ENCODE data around the gene RTL3.
"Not testable (repeated sequence)": the region's sequence is repeated elsewhere in the genome, so short reads cannot be mapped to it uniquely, and the experiment has no call there.

RTL3 gene, protein sequence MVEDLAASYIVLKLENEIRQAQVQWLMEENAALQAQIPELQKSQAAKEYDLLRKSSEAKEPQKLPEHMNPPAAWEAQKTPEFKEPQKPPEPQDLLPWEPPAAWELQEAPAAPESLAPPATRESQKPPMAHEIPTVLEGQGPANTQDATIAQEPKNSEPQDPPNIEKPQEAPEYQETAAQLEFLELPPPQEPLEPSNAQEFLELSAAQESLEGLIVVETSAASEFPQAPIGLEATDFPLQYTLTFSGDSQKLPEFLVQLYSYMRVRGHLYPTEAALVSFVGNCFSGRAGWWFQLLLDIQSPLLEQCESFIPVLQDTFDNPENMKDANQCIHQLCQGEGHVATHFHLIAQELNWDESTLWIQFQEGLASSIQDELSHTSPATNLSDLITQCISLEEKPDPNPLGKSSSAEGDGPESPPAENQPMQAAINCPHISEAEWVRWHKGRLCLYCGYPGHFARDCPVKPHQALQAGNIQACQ

DNA sequence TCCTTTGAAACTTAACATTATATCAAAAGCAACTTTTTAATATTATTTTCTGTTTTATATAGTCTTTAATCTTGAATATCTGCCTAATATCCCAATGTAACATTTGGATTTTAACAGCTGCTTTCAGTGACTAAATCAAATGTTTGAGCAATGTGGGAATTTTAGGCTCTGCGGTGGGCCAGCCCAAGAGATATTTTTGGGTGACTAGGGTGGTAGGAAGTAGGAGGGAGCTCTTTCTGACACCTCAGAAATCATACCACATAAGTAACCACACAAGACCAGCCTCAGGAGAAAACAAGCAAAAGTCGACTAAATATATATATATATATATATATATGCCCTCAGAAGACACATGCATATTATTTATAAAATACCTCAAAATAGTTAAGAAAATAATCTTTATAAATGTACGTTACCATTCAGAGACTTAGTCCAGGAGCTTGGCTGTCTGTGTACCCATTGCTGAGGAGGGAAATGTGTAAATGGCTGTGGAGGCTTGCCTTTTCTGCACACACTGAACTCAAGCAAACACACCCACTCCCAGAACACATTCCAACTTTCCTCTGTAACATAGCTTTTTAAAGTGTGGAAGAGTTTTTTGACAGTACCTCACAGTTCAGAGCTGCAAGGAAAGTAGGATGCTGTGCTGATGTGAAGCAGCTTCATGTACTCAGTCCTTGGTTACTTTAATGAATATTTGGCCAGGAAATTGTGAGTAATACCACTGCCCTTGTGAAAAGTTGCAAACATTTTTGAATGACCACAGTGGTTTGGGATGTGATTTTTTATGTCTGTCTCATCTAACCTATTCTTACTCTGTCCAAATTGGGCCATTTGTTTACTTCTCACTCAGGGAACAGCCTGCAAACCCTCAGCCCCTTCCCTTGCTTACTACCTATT is at the start of gene RTL3:
Gene RTL3 (minus strand): TSS at position 484 of the 900 bp plus-strand sequence. CDS start 908 bp downstream, outside the sequence.
- DNase-seq (ENCODE audit: low read depth), result no peak

DNA sequence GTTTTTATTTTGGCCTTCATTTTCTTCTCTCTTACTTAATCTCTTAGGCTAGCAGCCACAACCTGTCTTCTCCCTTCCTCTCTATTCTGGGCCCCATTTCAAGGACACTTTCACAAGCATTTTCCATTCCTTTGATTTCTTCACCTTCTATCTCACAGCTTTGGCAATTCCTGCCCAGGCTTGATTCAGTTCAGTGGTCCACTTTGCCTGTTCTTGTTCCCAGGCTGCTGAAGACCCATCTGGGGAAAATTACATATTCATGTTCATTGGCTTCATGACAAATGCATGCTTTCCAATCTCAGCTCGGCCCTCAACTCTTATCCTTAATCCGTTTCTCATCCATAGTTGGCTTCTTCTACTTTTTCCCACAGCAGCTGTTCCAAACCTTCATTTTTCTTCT is 49.7 kb upstream of the RTL3 start:
- DNase-seq (ENCODE audit: low read depth), result no peak

DNA sequence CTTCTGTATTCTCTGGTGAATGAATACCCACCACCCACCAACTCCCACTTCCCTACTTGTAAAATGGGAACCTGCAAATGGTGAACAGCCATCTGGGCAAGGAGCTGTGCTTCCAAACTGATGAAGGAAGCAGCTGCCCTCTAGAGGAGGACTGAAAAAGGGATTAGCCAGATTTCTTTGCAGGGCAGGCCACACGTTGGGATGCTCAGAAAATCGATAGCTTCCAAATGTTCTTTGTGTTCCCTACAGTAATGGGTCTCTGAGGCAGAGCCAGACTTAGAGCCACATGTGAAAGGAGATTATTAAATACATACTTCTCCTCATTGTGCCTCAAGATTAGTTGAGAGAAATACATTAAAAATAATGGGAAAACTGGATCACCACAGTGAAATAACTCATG is 49.1 kb upstream of the RTL3 start:
- DNase-seq (ENCODE audit: low read depth), result no peak

DNA sequence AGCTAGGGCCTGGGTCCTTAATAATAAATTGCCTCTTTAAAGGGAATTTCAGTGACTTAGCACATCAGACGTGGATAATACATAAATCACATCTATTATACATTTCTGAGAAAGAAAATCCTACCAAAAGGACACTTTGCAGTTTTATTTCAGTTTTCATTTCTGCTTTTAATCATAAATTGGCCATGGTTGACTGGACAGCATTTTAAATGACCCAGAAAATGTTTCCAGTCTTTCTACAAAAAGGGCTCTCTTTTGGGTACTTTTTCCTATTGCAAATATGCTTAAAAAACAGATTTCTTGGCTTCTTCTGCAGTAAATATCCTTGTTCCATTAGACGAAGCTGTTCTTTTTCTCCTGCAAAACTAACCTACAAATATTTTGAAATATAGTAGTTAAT is 46.9 kb upstream of the RTL3 start:
- DNase-seq (ENCODE audit: low read depth), result no peak

DNA sequence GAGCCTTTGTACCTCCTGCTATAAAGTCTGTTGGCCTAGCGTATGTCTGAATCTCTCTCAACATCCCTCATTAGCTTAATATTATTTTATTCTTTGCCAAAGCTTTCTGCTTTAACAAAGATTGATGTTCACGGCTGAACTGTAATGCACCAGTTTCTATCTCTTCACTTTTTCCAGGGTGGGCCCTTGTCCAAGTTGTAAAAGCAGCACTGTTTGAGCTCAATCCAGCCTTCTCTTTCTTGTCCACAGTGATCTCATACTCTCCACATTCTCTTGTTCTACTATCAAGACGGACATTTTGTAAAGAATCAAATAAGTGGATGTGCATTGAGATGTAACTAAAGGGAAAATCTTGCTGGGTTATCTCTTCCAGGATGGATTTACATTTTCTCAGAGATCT is 34.4 kb upstream of the RTL3 start:
- DNase-seq (ENCODE audit: low read depth), result no peak

DNA sequence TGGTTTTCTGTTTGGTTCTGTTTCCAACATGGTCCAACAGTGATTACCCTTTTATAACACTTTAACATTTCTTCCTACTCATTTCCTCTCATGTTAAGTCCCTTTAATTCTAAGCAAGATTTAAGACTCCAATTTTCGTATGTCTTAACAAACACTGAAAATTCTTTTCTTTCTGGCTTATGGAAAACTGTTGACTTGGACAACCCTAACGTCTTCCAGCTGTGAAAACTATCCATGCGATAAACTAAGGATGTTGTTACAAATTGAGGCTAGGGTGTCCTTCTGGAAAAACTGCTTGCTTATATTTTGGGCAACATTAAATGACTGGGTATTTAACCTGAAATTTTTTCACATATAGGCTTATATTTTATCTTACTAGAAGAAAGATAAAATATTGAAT is 33.9 kb upstream of the RTL3 start:
- no peak for DNase-seq (ENCODE audit: low read depth)

DNA sequence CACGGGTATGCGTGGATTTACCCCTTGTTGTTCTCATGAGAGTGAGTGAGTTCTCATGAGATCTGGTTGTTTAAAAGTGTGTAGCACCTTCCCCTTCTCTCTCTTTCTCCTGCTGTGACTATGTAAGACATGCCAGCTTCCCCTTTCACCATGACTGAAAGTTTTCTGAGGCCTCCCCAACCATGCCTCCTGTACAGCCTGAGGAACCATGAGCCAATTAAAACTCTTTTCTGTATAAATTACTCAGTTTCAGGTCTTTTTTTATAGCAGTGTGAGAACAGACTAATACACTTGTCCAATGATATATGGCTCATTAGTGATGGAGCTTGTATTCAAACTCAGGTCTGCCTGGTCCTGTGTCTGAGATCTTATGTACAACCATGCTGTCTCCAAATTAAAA is 28.5 kb upstream of the RTL3 start:
- no peak for DNase-seq (ENCODE audit: low read depth)

DNA sequence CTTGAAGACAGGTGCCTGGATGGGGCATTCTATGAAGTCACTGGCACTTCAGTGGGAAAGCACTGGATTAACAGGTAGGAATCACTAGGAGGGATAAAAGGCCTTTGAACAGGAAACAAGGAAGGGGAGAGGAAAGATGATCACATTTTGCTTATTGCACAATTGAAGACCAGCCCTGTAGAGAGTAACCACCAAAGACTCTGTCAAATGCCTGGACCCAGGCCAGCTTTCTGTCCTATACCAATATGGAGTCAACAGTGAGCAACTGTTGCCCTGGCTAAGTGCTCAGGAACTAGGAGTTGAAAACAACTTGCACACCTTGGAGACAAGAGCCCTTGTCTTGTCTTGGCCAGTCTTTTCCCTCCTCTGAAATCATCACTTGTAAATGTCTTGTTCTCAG is 14.1 kb upstream of the RTL3 start:
- DNase-seq (ENCODE audit: low read depth), result no peak

DNA sequence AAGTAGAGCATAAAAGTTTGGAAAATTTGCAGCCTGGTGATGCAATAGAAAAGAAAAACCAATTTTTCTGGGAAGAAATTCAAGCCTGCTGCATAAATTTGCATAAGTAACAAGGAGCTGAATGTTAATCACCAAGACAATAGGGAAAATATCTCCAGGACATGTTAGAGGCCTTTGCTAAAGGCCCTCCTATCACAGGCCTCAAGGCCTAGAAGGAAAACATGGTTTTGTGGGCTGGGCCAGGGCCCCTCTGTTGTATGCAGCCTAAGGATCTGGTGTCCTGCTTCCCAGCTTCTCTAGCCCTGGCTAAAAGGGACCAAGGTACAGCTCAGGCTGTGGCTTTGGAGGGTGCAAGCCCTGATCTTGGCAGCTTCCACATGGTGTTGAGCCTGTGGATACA is 6.2 kb upstream of the RTL3 start:
- DNase-seq (ENCODE audit: low read depth), result no peak

DNA sequence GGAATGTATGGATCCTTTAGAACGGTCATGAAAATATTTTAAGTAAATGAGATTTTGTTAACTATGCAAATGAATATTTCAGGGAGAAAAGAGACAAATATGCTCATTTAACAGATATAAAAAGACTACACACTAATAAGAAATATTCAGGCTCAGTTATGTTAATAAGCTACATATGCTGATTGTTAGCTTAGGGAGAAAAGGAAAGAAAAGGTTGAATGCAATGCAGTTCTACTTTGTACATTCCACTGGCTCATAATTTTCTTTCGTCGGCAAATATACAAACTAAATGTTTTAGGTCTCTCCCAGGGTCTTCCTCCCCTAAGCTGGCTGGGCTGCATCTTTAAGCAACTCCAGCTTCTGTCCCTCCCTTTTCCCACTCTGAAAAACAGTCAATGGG is 2.7 kb upstream of the RTL3 start:
- no peak for DNase-seq (ENCODE audit: low read depth)

DNA sequence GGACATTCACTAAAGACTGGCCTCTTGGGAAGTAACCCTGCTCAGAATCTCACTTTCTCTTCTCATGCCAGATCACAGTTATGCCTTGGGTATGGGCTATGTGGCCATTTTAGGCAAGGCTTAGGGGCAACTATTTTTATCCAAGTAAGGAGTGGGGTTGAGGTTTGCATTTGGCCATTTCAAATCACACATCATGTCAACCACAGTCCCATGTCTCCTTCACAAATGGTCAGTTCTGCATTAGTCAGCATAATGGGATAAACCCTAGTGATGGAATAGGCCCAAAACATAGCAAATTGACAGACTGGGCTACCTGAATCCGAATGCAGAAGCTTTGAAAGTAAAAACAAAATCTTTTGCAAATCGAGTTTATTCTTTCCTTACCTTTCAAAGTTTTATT is 827 bp upstream of the RTL3 start:
- DNase-seq (ENCODE audit: low read depth), result no peak

DNA sequence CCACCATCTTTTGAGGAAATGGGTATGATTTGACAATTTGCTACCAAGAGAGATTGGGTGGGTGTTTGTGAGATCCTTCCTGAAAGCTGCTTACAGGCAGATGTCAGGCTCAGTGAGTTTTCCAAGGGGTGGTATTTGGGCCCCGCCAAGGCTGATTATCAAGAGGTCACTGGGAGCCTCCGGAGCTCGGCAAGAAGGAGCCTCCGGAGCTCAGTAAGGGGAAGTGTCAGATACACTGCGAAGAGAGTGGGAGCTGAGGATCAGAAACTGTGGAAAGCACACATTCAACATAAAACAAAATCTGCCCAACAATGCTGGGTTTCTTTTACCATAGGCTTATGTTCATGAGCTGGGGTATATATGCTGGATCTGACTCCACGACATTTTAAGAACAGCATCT is 714 bp downstream of the RTL3 start:
- no peak for DNase-seq (ENCODE audit: low read depth)

DNA sequence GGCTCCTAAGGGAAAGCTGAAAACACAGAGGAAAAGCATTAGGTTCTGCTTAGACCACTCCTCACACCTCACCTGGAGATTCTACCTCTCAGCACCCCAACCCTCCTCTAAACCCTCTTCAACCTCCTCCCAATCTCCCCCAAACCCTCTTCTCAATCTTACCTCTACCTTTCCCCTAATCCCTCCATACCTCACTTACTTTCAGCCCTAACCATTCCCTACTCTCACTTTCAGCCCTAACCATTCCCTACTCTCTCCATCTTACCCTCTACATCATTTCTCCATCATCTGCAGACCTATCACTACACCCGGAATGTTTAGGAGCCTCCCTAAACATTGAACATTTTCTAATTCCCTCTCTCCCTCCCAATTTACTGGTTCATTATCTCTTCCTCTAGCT is 3.5 kb downstream of the RTL3 start:
- DNase-seq (ENCODE audit: low read depth), result no peak

DNA sequence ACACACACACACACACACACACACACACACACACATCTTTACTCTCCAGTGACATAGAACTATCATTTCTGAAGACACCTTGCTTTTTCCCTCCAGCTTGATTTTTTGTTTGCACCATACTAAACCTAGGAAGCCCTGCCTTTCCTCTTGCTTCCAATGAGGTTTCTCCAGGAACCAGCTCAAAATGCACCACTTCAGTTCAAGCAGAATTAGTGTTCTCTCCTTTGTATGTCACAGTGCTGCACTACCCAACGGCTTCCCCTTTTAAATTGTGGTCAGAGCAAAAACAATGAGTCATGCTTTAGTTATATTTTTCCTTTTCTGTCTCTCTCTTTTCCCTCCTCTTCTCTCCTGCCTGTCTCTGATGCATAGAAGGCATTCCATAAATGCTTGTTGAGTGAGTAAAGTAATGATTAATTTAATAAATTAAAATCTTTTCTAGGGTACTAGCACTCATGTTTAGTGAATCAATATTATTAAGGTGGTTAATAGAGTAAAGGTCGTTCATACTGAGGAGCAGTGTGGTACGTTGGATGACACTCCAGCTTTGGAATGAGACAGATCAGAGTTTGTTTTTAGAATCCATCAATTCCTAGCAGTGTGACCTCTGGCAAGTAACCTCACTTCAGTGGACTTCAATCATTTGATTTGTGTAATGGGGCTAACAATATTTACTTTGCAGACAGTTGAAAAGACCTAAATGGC is 5.9 kb downstream of the RTL3 start:
- DNase-seq (ENCODE audit: low read depth), result no peak

DNA sequence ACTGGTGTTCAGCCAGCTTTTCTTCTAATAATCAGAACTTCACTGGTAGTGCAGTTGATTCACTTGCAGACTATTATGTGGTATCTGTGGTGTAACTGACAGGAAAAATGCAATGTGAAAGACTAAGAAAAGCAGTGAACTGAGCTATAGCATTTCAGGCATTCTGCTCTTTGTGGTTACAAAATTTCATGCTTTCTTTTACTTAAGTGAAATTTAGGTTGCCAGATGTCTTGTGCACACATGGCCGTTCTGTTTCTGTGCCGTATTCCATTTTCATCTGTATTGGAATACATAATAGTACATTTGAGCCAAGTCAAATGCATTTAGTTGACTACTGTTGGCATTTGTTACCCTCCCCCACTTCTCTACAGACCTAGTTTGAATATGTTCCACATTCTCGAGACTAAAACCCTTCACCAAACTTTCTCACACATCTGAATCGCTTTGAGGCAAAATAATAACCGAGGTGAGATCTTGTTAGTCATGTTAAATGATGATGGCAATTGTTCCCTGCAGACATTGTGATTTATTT is 8.2 kb downstream of the RTL3 start:
- DNase-seq (ENCODE audit: low read depth), result no peak

DNA sequence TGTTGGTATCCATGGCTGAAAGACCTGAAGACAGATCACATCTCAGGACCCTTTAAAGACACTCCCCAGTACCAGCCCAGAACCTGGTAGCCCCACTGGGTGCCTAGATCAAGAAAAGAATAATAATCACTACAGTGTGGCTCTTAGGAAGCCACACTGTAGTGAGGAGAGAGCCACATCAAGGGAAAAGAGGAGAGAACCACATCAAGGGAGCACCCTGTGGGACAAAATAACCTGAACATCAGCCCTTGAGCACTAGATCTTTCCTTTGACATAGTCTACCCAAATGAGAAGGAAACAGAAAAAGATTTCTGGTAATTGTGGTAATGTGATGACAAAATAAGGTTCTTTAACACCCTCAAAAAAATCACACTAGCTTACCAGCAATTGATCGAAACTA is 15.3 kb downstream of the RTL3 start:
- no peak for DNase-seq (ENCODE audit: low read depth)

DNA sequence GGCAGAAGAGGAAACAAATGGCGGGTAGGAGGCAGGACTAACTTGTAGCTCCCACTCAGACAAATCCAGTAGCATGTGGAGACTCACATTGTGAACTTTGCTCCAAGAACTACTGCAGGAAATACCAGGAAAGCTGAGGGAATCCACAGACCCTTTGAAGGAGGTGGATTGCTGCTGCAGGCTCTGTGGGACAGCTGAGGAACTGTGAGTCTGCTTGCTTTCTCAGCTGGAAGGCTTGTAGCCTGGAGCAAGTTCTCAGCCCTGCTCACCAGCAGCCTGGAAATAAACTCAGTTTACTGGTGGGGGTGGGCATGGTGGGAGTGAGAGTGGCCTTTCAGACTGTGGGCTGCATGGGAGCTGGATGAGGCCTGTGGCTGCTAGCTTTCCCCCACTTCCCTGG is 16.0 kb downstream of the RTL3 start:
- DNase-seq (ENCODE audit: low read depth), result no peak

DNA sequence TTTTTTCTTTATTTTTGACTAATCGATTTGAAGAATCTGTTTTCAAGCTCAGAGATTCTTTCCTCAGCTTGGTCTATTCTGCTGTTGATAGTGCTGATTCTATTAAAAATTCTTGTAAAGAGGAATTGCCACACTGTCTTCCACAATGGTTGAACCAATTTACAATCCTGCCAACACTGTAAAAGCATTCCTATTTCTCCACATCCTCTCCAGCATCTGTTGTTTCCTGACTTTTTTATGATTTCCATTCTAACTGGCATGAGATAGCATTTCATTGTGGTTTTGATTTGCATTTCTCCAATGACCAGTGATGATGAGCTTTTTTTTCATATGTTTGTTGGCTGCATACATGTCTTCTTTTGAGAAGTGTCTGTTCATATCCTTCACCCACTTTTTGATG is 23.0 kb downstream of the RTL3 start:
- DNase-seq (ENCODE audit: low read depth), result not testable (repeated sequence)

DNA sequence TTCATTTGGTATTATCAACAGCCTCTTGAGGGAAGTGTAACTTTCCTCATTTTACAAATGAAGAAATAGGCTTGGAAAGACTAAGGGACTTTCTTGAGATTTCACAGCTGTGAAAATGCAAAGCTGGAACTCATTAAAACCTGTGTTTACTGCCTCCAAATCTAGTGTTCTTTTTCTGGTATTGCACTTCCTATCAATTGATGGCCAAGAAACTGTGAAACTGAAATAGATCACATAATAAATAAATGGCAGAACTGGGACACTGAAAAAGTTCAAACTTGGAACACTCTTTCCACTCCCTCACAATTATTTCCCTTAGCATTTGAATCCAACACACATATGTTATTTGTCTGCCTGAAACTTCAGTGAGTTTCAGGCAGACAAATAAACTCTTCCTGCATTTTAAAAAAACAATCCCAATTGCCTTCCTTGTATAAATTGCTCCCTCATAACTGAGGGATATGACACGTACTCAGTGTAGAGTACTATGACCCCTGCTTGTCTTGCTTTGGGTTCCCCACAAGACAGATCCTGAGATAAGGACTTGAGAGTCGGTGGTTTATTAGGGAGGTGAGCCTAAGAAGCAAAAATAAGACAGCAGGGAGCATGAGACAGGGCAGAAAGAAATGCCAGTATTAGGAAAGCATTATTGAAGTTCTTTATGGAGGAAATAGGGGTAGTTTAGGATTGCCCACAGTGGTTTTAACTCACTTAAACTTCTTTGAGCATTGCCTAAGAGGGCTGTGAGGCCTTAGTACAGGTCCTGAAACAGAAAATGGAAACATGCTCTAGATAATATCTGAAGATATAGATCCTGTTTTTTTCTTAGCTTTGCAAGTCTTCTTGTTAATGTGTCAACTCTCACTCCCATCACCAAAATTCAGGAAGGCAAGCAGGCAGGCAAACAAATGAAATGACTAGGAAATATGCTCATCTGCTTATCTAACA is 33.9 kb downstream of the RTL3 start:
- no peak for DNase-seq (ENCODE audit: low read depth)

DNA sequence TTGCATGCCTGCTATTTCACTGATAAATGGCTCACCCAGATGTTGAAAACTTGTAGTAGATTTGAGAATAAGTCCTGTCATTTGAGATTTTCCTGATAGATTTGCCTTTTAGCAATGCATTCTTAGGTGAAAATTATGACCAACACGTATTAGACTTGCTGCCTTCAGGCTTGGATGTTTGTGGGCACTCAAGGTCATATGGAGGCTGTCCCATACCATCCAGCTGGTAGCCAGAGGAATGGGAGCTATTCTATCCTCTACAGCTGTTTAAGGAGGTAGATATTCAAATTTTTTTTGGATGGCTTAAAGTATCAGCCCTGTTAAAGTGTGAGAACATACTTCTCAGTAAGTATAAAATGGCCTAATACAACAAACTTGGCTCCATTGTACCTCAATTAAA is 34.7 kb downstream of the RTL3 start:
- DNase-seq (ENCODE audit: low read depth), result no peak

DNA sequence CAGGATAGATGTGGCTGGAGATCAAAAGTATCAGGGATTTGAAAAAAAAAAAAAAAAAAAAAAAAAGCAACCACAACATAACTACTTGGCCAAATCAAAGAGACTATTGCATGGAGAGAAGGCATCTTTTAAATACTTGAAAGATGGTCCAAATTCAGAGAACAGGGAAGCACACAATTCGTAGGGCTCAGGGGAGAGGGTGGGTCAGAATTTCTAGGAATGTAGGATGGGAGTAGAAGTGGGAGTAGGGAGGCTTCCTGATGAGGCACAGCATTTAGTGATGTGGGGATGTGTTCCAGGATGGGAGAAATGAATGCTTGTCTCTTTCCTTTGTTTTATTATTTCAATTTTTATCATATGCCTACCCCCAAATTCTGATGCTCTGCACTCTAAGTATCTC is 36.3 kb downstream of the RTL3 start:
- DNase-seq (ENCODE audit: low read depth), result no peak
